ENCODE measurements around the gene CLIC2. TPM values are rescaled to one million over a fixed set of nuclear protein-coding genes. Genes with fewer than 3 reads are reported as not detected.

CLIC2 gene
- total RNA-seq, 1 donor from 2014 or later: 0.27 TPM

- no peak overlapping the region for H3K4me3 ChIP-seq (ENCODE audit: insufficient read depth, low read depth, low read length)
- H3K27me3 ChIP-seq (ENCODE audit: insufficient read depth, low read length): no peaks in the 10 kb centered on the region
- H3K4me2 ChIP-seq (ENCODE audit: low read length): no peak overlapping the region
- no peak overlapping the region for H2AFZ ChIP-seq (ENCODE audit: low read depth, low read length)
- no peak overlapping the region for H3K27ac ChIP-seq (ENCODE audit: low read depth, low read length)
- H3K36me3 Mint-ChIP-seq (ENCODE audit: low read depth, unreplicated experiment): no peaks in the 10 kb centered on the region
- no peak for DNase-seq (ENCODE audit: low read depth)
- no peaks in the 10 kb centered on the region for H3K9me3 Mint-ChIP-seq (ENCODE audit: unreplicated experiment)
- H3K9me3 ChIP-seq (ENCODE audit: insufficient read depth, low read depth, low read length): no peaks in the 10 kb centered on the region
- no peaks in the 10 kb centered on the region for H3K27me3 Mint-ChIP-seq (ENCODE audit: low read depth, unreplicated experiment)
- no peaks in the 10 kb centered on the region for H3K4me1 Mint-ChIP-seq (ENCODE audit: low read depth, unreplicated experiment)
- no peak overlapping the region for H3K4me3 Mint-ChIP-seq (ENCODE audit: unreplicated experiment)
- no peaks in the 10 kb centered on the region for H3K79me2 ChIP-seq (ENCODE audit: insufficient read depth, low read length)
- H3K9ac ChIP-seq (ENCODE audit: low read length): no peak overlapping the region
- H3K27ac Mint-ChIP-seq (ENCODE audit: unreplicated experiment): no peak overlapping the region
- H3K4me1 ChIP-seq (ENCODE audit: insufficient read depth, low read length): no peaks in the 10 kb centered on the region
- TF ChIP-seq EZH2 (IDR thresholded peaks at IDR 0.05; ENCODE audit: insufficient read depth, low read length) (no peak), CTCF (IDR thresholded peaks at IDR 0.05; ENCODE audit: insufficient read depth, low read depth, low read length) (no peak)
- H4K20me1 ChIP-seq (ENCODE audit: insufficient read depth, low read length): no peaks in the 10 kb centered on the region
- no peak for FAIRE-seq
- no peaks in the 10 kb centered on the region for H3K36me3 ChIP-seq (ENCODE audit: insufficient read depth, low read length)
Observed at GRCh38 chrX:155333544-155334100, 792 bp downstream of the CLIC2 start.

- H3K27ac Mint-ChIP-seq (ENCODE audit: unreplicated experiment): no peak overlapping the region
- H3K27ac ChIP-seq (ENCODE audit: low read depth, low read length): no peak overlapping the region
- no peaks in the 10 kb centered on the region for H3K36me3 ChIP-seq (ENCODE audit: insufficient read depth, low read length)
- H4K20me1 ChIP-seq (ENCODE audit: insufficient read depth, low read length): no peaks in the 10 kb centered on the region
- no peak overlapping the region for H3K9ac ChIP-seq (ENCODE audit: low read length)
- no peaks in the 10 kb centered on the region for H3K4me1 Mint-ChIP-seq (ENCODE audit: low read depth, unreplicated experiment)
- no peak overlapping the region for H3K4me3 Mint-ChIP-seq (ENCODE audit: unreplicated experiment)
- H3K4me2 ChIP-seq (ENCODE audit: low read length): no peak overlapping the region
- H3K4me3 ChIP-seq (ENCODE audit: insufficient read depth, low read depth, low read length): no peak overlapping the region
- TF ChIP-seq EZH2 (IDR thresholded peaks at IDR 0.05; ENCODE audit: insufficient read depth, low read length) (no peak), CTCF (IDR thresholded peaks at IDR 0.05; ENCODE audit: insufficient read depth, low read depth, low read length) (no peak)
- H3K9me3 ChIP-seq (ENCODE audit: insufficient read depth, low read depth, low read length): no peaks in the 10 kb centered on the region
- DNase-seq (ENCODE audit: low read depth): no peak
- peak; percentile 55 for FAIRE-seq
- no peaks in the 10 kb centered on the region for H3K36me3 Mint-ChIP-seq (ENCODE audit: low read depth, unreplicated experiment)
- H3K9me3 Mint-ChIP-seq (ENCODE audit: unreplicated experiment): no peaks in the 10 kb centered on the region
- no peaks in the 10 kb centered on the region for H3K27me3 ChIP-seq (ENCODE audit: insufficient read depth, low read length)
- H3K4me1 ChIP-seq (ENCODE audit: insufficient read depth, low read length): no peaks in the 10 kb centered on the region
- H2AFZ ChIP-seq (ENCODE audit: low read depth, low read length): no peak overlapping the region
- no peaks in the 10 kb centered on the region for H3K79me2 ChIP-seq (ENCODE audit: insufficient read depth, low read length)
- no peaks in the 10 kb centered on the region for H3K27me3 Mint-ChIP-seq (ENCODE audit: low read depth, unreplicated experiment)
Observed at GRCh38 chrX:155330992-155331391, 3.4 kb downstream of the CLIC2 start.

- Histone ChIP-seq H3K27ac (ENCODE audit: low read depth, low read length) (no peak overlapping the region), H3K4me3 (ENCODE audit: insufficient read depth, low read depth, low read length) (no peak overlapping the region), H3K9ac (ENCODE audit: low read length) (no peak overlapping the region), H3K79me2 (ENCODE audit: insufficient read depth, low read length) (no peaks in the 10 kb centered on the region), H2AFZ (ENCODE audit: low read depth, low read length) (no peak overlapping the region), H3K36me3 (ENCODE audit: insufficient read depth, low read length) (no peaks in the 10 kb centered on the region), H3K4me1 (ENCODE audit: insufficient read depth, low read length) (no peaks in the 10 kb centered on the region), H3K9me3 (ENCODE audit: insufficient read depth, low read depth, low read length) (no peaks in the 10 kb centered on the region), H3K27me3 (ENCODE audit: insufficient read depth, low read length) (no peaks in the 10 kb centered on the region), H3K4me2 (ENCODE audit: low read length) (no peak overlapping the region), H4K20me1 (ENCODE audit: insufficient read depth, low read length) (no peaks in the 10 kb centered on the region)
- TF ChIP-seq CTCF (IDR thresholded peaks at IDR 0.05; ENCODE audit: insufficient read depth, low read depth, low read length) (no peak), EZH2 (IDR thresholded peaks at IDR 0.05; ENCODE audit: insufficient read depth, low read length) (no peak)
- Mint-ChIP-seq H3K9me3 (ENCODE audit: unreplicated experiment) (no peaks in the 10 kb centered on the region), H3K36me3 (ENCODE audit: low read depth, unreplicated experiment) (no peaks in the 10 kb centered on the region), H3K27me3 (ENCODE audit: low read depth, unreplicated experiment) (no peaks in the 10 kb centered on the region), H3K4me1 (ENCODE audit: low read depth, unreplicated experiment) (no peaks in the 10 kb centered on the region), H3K27ac (ENCODE audit: unreplicated experiment) (no peak overlapping the region), H3K4me3 (ENCODE audit: unreplicated experiment) (no peak overlapping the region)
- peak; percentile 58 for FAIRE-seq
- DNase-seq (ENCODE audit: low read depth): no peak
Observed at GRCh38 chrX:155329293-155329692, 5.1 kb downstream of the CLIC2 start.

Data from astrocyte (in vitro differentiated cells and primary cell).